ENCODE results near the gene MRPL39. TPM values are rescaled to one million over a fixed set of nuclear protein-coding genes. Genes with fewer than 3 reads are reported as not detected.

Gene MRPL39
- total RNA-seq, 2 donors from 2014 or later, result 43.2 to 46.3 TPM

DNA sequence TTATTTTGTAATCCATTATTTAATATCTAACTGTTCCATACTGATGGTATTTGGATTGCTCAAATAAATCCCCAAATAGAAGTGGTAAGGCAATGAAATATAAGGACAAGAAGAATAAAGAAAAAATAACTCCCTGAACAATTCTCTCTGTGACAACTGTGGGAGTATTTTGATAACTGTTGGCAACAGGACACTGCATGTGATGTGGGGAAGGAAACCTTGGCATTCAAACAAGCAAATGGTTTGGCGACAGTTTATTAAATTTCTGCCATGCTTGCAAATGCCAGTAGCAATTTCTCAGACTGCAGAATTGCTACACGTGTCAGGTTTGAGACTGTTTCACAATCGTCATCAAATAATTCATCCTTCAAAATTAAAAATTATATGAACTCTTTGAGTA, 8.6 kb upstream of the MRPL39 start:
- no peak overlapping the region for H3K27ac Mint-ChIP-seq
- no peaks in the 10 kb centered on the region for H3K4me1 Mint-ChIP-seq
- Histone ChIP-seq H3K27me3 (ENCODE audit: control insufficient read depth, insufficient read depth, low read length, poor library complexity, severe bottlenecking) (no peaks in the 10 kb centered on the region), H3K27ac (ENCODE audit: low read depth, low read length) (no peak overlapping the region), H3K9ac (ENCODE audit: extremely low read depth, low read length, poor library complexity, severe bottlenecking) (no peak overlapping the region), H3K36me3 (ENCODE audit: control insufficient read depth, insufficient read depth, low read length) (no peaks in the 10 kb centered on the region), H3K9me3 (ENCODE audit: control insufficient read depth, low read length) (no peaks in the 10 kb centered on the region), H3K4me3 (ENCODE audit: low read length) (no peak overlapping the region), H3K4me1 (ENCODE audit: control insufficient read depth, insufficient read depth, low read length) (no peaks in the 10 kb centered on the region)
- 91 to 100% methylated on average over 3 of the region's 3 CpGs for whole genome bisulfite sequencing, 2 experiments (ENCODE audit: insufficient coverage in 1 of 2, insufficient read length in 1 of 2)
- no peak overlapping the region for H3K4me3 Mint-ChIP-seq
- DNase-seq, result no peak
- H3K9me3 Mint-ChIP-seq, result no peaks in the 10 kb centered on the region
- H3K27me3 Mint-ChIP-seq (ENCODE audit: insufficient read depth), result peaks cover 2% of the 10 kb centered on the region
- TF ChIP-seq, protein P1, sequence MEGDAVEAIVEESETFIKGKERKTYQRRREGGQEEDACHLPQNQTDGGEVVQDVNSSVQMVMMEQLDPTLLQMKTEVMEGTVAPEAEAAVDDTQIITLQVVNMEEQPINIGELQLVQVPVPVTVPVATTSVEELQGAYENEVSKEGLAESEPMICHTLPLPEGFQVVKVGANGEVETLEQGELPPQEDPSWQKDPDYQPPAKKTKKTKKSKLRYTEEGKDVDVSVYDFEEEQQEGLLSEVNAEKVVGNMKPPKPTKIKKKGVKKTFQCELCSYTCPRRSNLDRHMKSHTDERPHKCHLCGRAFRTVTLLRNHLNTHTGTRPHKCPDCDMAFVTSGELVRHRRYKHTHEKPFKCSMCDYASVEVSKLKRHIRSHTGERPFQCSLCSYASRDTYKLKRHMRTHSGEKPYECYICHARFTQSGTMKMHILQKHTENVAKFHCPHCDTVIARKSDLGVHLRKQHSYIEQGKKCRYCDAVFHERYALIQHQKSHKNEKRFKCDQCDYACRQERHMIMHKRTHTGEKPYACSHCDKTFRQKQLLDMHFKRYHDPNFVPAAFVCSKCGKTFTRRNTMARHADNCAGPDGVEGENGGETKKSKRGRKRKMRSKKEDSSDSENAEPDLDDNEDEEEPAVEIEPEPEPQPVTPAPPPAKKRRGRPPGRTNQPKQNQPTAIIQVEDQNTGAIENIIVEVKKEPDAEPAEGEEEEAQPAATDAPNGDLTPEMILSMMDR (conservative IDR thresholded peaks at IDR 0.05), result no peak
- no peaks in the 10 kb centered on the region for H3K36me3 Mint-ChIP-seq (ENCODE audit: low read depth)

DNA sequence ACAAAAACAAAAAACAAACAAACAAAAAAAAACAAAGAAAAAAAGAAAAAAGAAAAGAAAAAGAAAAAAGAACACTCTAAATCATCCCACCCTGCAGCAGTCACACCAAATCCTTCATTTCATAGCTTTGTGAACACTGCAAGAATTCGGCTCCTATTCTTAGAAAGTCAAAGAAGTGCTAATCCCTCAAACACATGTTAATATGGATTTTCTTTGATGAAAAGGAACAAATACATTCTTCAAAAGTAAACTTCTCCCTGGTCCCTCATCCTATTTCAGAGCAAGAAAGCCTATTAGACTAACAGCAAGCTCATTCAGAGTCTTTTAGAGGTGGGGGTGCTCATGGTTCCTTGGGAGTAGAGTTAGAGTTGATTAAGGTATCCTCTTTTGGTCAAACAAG, 7.2 kb upstream of the MRPL39 start:
- Histone ChIP-seq H3K4me1 (ENCODE audit: control insufficient read depth, insufficient read depth, low read length) (no peaks in the 10 kb centered on the region), H3K27ac (ENCODE audit: low read depth, low read length) (no peak overlapping the region), H3K4me3 (ENCODE audit: low read length) (no peak overlapping the region), H3K9ac (ENCODE audit: extremely low read depth, low read length, poor library complexity, severe bottlenecking) (no peak overlapping the region), H3K36me3 (ENCODE audit: control insufficient read depth, insufficient read depth, low read length) (no peaks in the 10 kb centered on the region), H3K9me3 (ENCODE audit: control insufficient read depth, low read length) (no peaks in the 10 kb centered on the region), H3K27me3 (ENCODE audit: control insufficient read depth, insufficient read depth, low read length, poor library complexity, severe bottlenecking) (no peaks in the 10 kb centered on the region)
- Mint-ChIP-seq H3K9me3 (no peaks in the 10 kb centered on the region), H3K4me3 (no peak overlapping the region), H3K4me1 (no peaks in the 10 kb centered on the region), H3K27me3 (ENCODE audit: insufficient read depth) (peaks cover 2% of the 10 kb centered on the region), H3K36me3 (ENCODE audit: low read depth) (no peaks in the 10 kb centered on the region), H3K27ac (no peak overlapping the region)
- no peak for DNase-seq
- TF ChIP-seq, protein P1 (conservative IDR thresholded peaks at IDR 0.05), result no peak
- WGBS, 2 experiments (ENCODE audit: insufficient coverage in 1 of 2, insufficient read length in 1 of 2), result 63% methylated on average over 1 of the region's 1 CpG; no CpG with 5 or more reads in 1 of the 2 experiments

DNA sequence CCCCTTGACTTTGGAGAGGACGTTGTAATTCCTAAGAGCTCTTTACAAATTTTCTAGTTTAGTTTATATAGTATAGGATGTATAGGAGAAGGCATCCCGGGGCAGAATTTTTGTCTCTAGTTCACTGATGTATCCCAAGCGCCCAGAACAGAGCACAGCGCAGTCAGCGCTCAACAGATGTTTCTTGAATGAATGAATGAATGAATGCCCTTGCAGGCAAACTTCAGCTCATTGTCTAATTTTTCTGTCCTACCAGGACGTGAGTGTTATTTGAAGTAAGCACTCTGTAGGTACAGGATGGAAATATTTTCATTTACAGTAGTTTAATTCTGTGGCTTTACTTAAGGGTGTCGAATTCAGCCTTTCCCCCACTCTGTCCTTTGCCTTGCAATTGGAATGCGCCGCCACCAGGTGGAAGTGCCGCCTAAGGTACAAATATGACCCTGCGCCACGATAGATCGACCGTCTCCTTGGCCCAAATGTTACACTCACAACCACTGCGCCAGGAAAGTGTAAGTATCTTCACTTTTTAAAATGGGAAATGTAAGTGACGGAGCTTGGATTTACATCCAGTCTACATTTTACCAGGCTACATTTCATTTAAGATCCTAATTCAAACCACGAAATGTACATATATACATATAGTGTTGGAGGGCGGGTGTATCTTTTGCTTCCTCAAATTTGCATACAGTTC, 910 bp upstream of the MRPL39 start:
- DNase-seq, result peak; percentile 90
- Mint-ChIP-seq H3K4me3 (peak overlapping the region; percentile 97), H3K27me3 (ENCODE audit: insufficient read depth) (no peaks in the 10 kb centered on the region), H3K9me3 (no peaks in the 10 kb centered on the region), H3K36me3 (ENCODE audit: low read depth) (peaks cover 9% of the 10 kb centered on the region), H3K27ac (no peak overlapping the region), H3K4me1 (peaks cover 4% of the 10 kb centered on the region)
- TF ChIP-seq, protein P1 (conservative IDR thresholded peaks at IDR 0.05), result peak; percentile 94
- Histone ChIP-seq H3K27me3 (ENCODE audit: control insufficient read depth, insufficient read depth, low read length, poor library complexity, severe bottlenecking) (no peaks in the 10 kb centered on the region), H3K4me1 (ENCODE audit: control insufficient read depth, insufficient read depth, low read length) (no peaks in the 10 kb centered on the region), H3K27ac (ENCODE audit: low read depth, low read length) (no peak overlapping the region), H3K4me3 (ENCODE audit: low read length) (peak overlapping the region; percentile 93), H3K9ac (ENCODE audit: extremely low read depth, low read length, poor library complexity, severe bottlenecking) (no peak overlapping the region), H3K9me3 (ENCODE audit: control insufficient read depth, low read length) (no peaks in the 10 kb centered on the region), H3K36me3 (ENCODE audit: control insufficient read depth, insufficient read depth, low read length) (peaks cover 24% of the 10 kb centered on the region)
- 22 to 23% methylated on average over 10 to 16 of the region's 18 CpGs for WGBS, 2 experiments (ENCODE audit: insufficient coverage in 1 of 2, insufficient read length in 1 of 2)
